ENCODE measurements around the gene LMTK2. TPM values are rescaled to one million over a fixed set of nuclear protein-coding genes. Genes with fewer than 3 reads are reported as not detected.

The LMTK2 gene
- total RNA-seq, 1 donor = 11.2 TPM

GRCh38 chr7:98134420-98135228, 28.0 kb downstream of the LMTK2 start:
- no peak overlapping the region for H3K4me3 ChIP-seq (ENCODE audit: low read depth, low read length)
- no peak for TF ChIP-seq CTCF (IDR thresholded peaks at IDR 0.05; ENCODE audit: insufficient read depth, low read depth, low read length)
- DNase-seq (ENCODE audit: low read depth) = no peak

- DNase-seq (ENCODE audit: low read depth) = no peak
- no peak for TF ChIP-seq CTCF (IDR thresholded peaks at IDR 0.05; ENCODE audit: insufficient read depth, low read depth, low read length)
- no peak overlapping the region for H3K4me3 ChIP-seq (ENCODE audit: low read depth, low read length)
Observed at GRCh38 chr7:98135984-98136383, 29.3 kb downstream of the LMTK2 start.

DNA sequence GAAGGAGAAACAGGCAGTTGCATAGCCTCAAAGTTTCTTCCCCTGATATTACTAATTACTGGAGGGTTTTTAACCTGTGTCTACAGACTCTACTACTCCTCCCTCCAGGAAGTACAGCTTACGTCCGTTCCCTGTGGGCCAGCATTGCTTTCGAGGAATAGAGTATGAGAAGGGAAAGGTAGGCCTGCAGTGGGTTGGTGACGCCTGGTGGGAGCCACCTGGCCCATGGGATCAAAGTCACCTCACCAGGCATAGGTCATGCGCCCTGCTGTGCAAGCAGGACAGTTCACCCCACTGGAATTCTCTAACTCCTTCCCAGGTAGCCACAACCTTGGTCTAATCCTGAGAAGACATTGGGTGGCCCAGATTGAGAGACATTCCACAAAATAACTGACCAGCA, 29.8 kb downstream of the LMTK2 start:
- DNase-seq (ENCODE audit: low read depth) = no peak
- TF ChIP-seq CTCF (IDR thresholded peaks at IDR 0.05; ENCODE audit: insufficient read depth, low read depth, low read length) = no peak
- no peak overlapping the region for H3K4me3 ChIP-seq (ENCODE audit: low read depth, low read length)

DNA sequence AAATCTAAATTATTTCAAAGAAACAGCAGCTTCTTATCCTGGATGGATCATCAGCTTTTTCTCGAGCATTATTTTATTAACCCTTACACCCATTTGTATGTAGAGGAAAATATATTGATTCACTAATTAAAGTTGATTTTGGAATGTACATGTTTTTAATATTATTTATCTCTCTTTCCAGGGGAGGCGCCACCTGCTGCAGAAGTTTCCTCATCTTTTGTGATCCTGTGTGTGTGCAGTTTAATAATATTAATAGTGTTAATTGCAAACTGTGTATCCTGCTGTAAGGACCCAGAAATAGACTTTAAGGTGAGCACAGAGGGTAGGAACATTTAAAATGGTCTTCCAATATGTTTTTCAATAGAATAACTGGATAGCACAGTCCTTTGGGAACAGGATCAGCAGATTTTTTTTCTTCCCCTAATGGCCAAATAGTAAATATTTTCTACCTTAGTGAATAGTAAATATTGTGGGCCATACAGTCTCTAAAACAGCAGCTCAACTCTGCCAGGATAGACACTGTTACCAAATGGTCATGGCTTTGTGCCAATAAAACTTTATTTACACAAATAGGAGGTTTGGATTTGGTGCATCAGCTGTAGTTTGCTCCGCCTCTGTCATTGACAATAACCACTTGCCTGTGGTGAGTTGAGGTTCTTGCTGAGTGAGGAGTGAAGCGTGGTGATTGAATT, 30.6 kb downstream of the LMTK2 start:
- TF ChIP-seq CTCF (IDR thresholded peaks at IDR 0.05; ENCODE audit: insufficient read depth, low read depth, low read length) = no peak
- DNase-seq (ENCODE audit: low read depth) = no peak
- H3K4me3 ChIP-seq (ENCODE audit: low read depth, low read length) = no peak overlapping the region

GRCh38 chr7:98137826-98138151, 31.1 kb downstream of the LMTK2 start:
- TF ChIP-seq CTCF (IDR thresholded peaks at IDR 0.05; ENCODE audit: insufficient read depth, low read depth, low read length) = no peak
- DNase-seq (ENCODE audit: low read depth) = no peak
- no peak overlapping the region for H3K4me3 ChIP-seq (ENCODE audit: low read depth, low read length)

DNA sequence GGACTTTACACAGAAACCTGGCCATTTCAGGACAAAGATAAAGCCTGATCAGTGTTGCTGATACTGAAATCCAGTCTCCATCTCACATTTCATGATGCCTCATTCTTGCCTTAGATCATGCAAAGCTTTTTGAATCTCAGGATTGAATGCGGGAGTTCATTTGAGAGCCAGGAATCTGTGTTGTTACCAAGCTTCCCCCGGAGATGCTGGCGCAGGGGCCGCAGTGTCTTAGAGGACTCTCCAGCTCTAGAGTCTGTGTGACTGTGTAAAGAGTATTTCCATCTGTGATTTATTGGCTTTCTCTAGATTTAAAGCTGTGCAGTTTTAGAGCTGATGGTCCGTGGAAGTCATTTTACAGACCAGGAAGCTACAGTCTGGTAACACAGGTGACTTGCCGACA, 32.0 kb downstream of the LMTK2 start:
- DNase-seq (ENCODE audit: low read depth) = no peak
- TF ChIP-seq CTCF (IDR thresholded peaks at IDR 0.05; ENCODE audit: insufficient read depth, low read depth, low read length) = no peak
- H3K4me3 ChIP-seq (ENCODE audit: low read depth, low read length) = no peak overlapping the region
